Mammary epithelial cell (primary cell): ENCODE data around the gene LPP.

Experiments used
- EZH2 ChIP-seq: IDR thresholded peaks from 2 replicates; pipeline ENCODE4 v1.6.1; 2012; ENCODE audit warnings: low read length, inconsistent platforms, borderline replicate concordance
- TF ChIP-seq, protein P1 (sequence below), 2 donors: IDR thresholded peaks in 1 of 2; conservative IDR thresholded peaks in 1 of 2; 2 replicates each; pipeline ENCODE4 v1.5.1; 2011 to 2012; ENCODE audit warnings: inconsistent platforms in 2 of 2, low read length in 2 of 2, mild to moderate bottlenecking in 2 of 2, control low read depth in 1 of 2, low read depth in 1 of 2; ENCODE audit not compliant: insufficient read depth in 1 of 2; ENCODE audit errors: extremely low read depth in 1 of 2

DNA sequence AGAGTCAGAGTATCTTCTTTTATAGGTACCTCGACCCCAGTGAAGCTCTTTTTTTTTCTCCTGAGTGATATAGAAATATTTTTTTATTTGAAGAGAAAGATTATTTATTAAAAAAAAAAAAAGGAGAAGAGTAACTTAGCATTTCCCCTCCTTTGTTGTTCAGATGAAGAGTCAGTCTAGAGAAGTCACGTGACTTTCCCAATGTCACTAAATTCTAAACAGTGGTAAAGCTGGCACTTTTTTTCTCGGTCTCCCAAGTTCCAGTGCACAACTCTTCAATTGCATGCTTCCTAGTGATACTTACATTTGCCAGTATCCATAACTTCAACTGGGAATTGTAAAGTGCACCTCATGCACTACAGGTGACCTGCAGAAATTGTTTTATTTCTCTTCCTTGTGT, 448.7 kb downstream of the LPP start:
- TF ChIP-seq, protein P1, sequence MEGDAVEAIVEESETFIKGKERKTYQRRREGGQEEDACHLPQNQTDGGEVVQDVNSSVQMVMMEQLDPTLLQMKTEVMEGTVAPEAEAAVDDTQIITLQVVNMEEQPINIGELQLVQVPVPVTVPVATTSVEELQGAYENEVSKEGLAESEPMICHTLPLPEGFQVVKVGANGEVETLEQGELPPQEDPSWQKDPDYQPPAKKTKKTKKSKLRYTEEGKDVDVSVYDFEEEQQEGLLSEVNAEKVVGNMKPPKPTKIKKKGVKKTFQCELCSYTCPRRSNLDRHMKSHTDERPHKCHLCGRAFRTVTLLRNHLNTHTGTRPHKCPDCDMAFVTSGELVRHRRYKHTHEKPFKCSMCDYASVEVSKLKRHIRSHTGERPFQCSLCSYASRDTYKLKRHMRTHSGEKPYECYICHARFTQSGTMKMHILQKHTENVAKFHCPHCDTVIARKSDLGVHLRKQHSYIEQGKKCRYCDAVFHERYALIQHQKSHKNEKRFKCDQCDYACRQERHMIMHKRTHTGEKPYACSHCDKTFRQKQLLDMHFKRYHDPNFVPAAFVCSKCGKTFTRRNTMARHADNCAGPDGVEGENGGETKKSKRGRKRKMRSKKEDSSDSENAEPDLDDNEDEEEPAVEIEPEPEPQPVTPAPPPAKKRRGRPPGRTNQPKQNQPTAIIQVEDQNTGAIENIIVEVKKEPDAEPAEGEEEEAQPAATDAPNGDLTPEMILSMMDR (conservative IDR thresholded peaks at IDR 0.05 in 1 of 2, IDR thresholded peaks at IDR 0.05 in 1 of 2; ENCODE audit: extremely low read depth in 1 of 2, insufficient read depth in 1 of 2, low read depth in 1 of 2, low read length in 2 of 2), result no peak
- TF ChIP-seq EZH2, result no peak
